Mesenchymal stem cell (in vitro differentiated cells and primary cell): ENCODE data around the gene MRTFA.

Experiments used
- DNase-seq: peaks from one replicate; pipeline ENCODE4 v3.0.0-alpha.2; 2013
- H2AFZ ChIP-seq: one replicate; pipeline ENCODE4 v1.6.1; 2013; ENCODE audit warnings: low read depth, mild to moderate bottlenecking, control low read depth, inconsistent platforms, low read length, moderate library complexity
- H2AK5ac ChIP-seq: 2 replicates; pipeline ENCODE4 v1.6.1; 2013; ENCODE audit warnings: low read length, moderate library complexity, mild to moderate bottlenecking, inconsistent platforms; ENCODE audit not compliant: severe bottlenecking
- H2BK120ac ChIP-seq: one replicate; pipeline ENCODE4 v1.6.1; 2013; ENCODE audit warnings: low read depth, mild to moderate bottlenecking, inconsistent platforms, low read length, moderate library complexity
- H2BK12ac ChIP-seq, 2 experiments: one replicate each; pipeline ENCODE4 v1.6.1; 2013; ENCODE audit warnings: inconsistent platforms in 2 of 2, low read length in 2 of 2, mild to moderate bottlenecking in 2 of 2, moderate library complexity in 2 of 2, control low read depth in 1 of 2
- H2BK15ac ChIP-seq: one replicate; pipeline ENCODE4 v1.6.1; 2013; ENCODE audit warnings: mild to moderate bottlenecking, low read depth, inconsistent platforms; ENCODE audit not compliant: poor library complexity, severe bottlenecking
- H2BK5ac ChIP-seq: 2 replicates; pipeline ENCODE4 v1.6.1; 2013; ENCODE audit warnings: low read depth, mild to moderate bottlenecking, low read length, control low read depth, inconsistent platforms; ENCODE audit not compliant: poor library complexity, severe bottlenecking
- H3K14ac ChIP-seq, 2 experiments: one replicate each; pipeline ENCODE4 v1.6.1; 2013; ENCODE audit warnings: inconsistent platforms in 2 of 2, low read length in 2 of 2, control low read depth in 1 of 2, mild to moderate bottlenecking in 1 of 2, moderate library complexity in 1 of 2
- H3K18ac ChIP-seq, 2 experiments: one replicate each; pipeline ENCODE4 v1.6.1; 2013; ENCODE audit warnings: inconsistent platforms in 2 of 2, low read length in 2 of 2, control low read depth in 1 of 2, low read depth in 1 of 2, mild to moderate bottlenecking in 1 of 2
- H3K23ac ChIP-seq, 2 experiments: one replicate each; pipeline ENCODE4 v1.6.1; 2013; ENCODE audit warnings: inconsistent platforms in 2 of 2, low read length in 2 of 2, mild to moderate bottlenecking in 2 of 2, moderate library complexity in 2 of 2, control low read depth in 1 of 2
- H3K27ac ChIP-seq: 2 replicates; pipeline ENCODE4 v1.5.1; 2013; ENCODE audit warnings: mild to moderate bottlenecking, moderate library complexity, low read length, control low read depth, inconsistent platforms; ENCODE audit not compliant: poor library complexity, severe bottlenecking
- H3K27me3 ChIP-seq, 2 experiments: 2 replicates each; pipeline versions ENCODE4 v1.6.1 to v1.7.0; 2013; ENCODE audit warnings: low read length in 2 of 2, mild to moderate bottlenecking in 2 of 2, moderate library complexity in 2 of 2, control low read depth in 1 of 2, inconsistent platforms in 1 of 2; ENCODE audit not compliant: control insufficient read depth in 1 of 2, insufficient read depth in 1 of 2
- H3K36me3 ChIP-seq, 2 experiments: 2 replicates each; pipeline versions ENCODE4 v1.6.1 to v1.7.0; 2013; ENCODE audit warnings: low read length in 2 of 2, control low read depth in 1 of 2, inconsistent platforms in 1 of 2, low read depth in 1 of 2, mild to moderate bottlenecking in 1 of 2; ENCODE audit not compliant: insufficient read depth in 2 of 2, control insufficient read depth in 1 of 2
- H3K4ac ChIP-seq, 2 experiments: one replicate each; pipeline ENCODE4 v1.6.1; 2013; ENCODE audit warnings: inconsistent platforms in 2 of 2, low read length in 2 of 2, mild to moderate bottlenecking in 2 of 2, moderate library complexity in 2 of 2, control low read depth in 1 of 2, low read depth in 1 of 2
- H3K4me1 ChIP-seq: 2 replicates; pipeline ENCODE4 v1.6.1; 2013; ENCODE audit warnings: low read depth, low read length, control low read depth; ENCODE audit not compliant: control insufficient read depth, insufficient read depth
- H3K4me2 ChIP-seq: 2 replicates; pipeline ENCODE4 v1.6.1; 2013; ENCODE audit warnings: low read length, mild to moderate bottlenecking, inconsistent platforms; ENCODE audit not compliant: poor library complexity, severe bottlenecking
- H3K4me3 ChIP-seq, 2 experiments: 2 replicates each; pipeline versions ENCODE4 v1.5.1 to v1.7.0; 2013; ENCODE audit warnings: low read length in 2 of 2, mild to moderate bottlenecking in 2 of 2, control low read depth in 1 of 2, low read depth in 1 of 2; ENCODE audit not compliant: insufficient read depth in 1 of 2
- H3K79me1 ChIP-seq: replicated peaks from 2 replicates; pipeline ENCODE4 v1.6.1; 2013; ENCODE audit warnings: mild to moderate bottlenecking, control low read depth, low read length, inconsistent platforms; ENCODE audit not compliant: poor library complexity, severe bottlenecking
- H3K9ac ChIP-seq: 2 replicates; pipeline ENCODE4 v1.7.0; 2013; ENCODE audit warnings: mild to moderate bottlenecking, low read length, moderate library complexity
- H3K9me3 ChIP-seq: 2 replicates; pipeline ENCODE4 v1.7.0; 2013; ENCODE audit warnings: mild to moderate bottlenecking, low read length; ENCODE audit not compliant: control insufficient read depth
- H4K8ac ChIP-seq: one replicate; pipeline ENCODE4 v1.6.1; 2013; ENCODE audit warnings: inconsistent platforms, mild to moderate bottlenecking, low read length, moderate library complexity
- H4K91ac ChIP-seq: one replicate; pipeline ENCODE4 v1.6.1; 2013; ENCODE audit warnings: mild to moderate bottlenecking, low read length, inconsistent platforms
- WGBS: methylation state at CpG from one replicate; pipeline ENCODE4 v1.1.7; 2013; ENCODE audit warnings: mixed read lengths; 5-methylcytosine and 5-hydroxymethylcytosine counted together

The MRTFA gene

DNA sequence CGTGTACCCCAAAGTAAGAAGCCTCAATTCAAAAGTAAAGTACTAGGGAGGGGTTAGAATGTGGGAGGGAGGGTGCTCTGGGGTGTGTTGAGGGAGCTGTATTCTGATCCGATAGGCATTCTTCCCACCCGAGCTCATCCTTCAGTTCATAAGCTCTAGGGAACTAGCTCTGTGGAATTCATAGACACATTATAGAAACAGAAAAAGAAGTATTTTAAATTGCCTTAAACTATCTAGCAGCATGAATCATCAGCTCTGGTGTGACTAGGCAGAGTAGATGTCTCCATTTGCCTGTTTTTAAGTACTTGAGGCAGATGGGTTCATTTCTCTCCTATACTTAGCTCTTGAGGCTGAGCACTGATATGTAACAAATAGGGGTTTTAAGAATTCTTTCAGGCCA lies 273.5 kb downstream of the MRTFA start:
- Histone ChIP-seq H3K4me1 (peaks cover 8% of the 10 kb centered on the region), H3K9me3 (no peaks in the 10 kb centered on the region), H2BK5ac (no peak overlapping the region), H3K4me3 (no peak overlapping the region), H3K27me3 (no peaks in the 10 kb centered on the region), H3K18ac (no peak overlapping the region), H3K9ac (peak overlapping the region; percentile 14), H3K4ac (no peak overlapping the region), H3K79me1 (peaks cover 24% of the 10 kb centered on the region), H3K14ac (no peak overlapping the region), H3K4me2 (no peak overlapping the region), H4K91ac (no peak overlapping the region), H2BK15ac (no peak overlapping the region), H2BK12ac (no peak overlapping the region), H3K36me3 (peaks cover 59 to 92% of the 10 kb centered on the region in 2 experiments), H2BK120ac (no peak overlapping the region), H3K27ac (no peak overlapping the region), H2AFZ (no peak overlapping the region), H2AK5ac (no peak overlapping the region), H4K8ac (no peak overlapping the region), H3K23ac (no peak overlapping the region)
- 100% methylated on average over 1 of the region's 3 CpGs for WGBS
- DNase-seq, result peak; percentile 62

DNA sequence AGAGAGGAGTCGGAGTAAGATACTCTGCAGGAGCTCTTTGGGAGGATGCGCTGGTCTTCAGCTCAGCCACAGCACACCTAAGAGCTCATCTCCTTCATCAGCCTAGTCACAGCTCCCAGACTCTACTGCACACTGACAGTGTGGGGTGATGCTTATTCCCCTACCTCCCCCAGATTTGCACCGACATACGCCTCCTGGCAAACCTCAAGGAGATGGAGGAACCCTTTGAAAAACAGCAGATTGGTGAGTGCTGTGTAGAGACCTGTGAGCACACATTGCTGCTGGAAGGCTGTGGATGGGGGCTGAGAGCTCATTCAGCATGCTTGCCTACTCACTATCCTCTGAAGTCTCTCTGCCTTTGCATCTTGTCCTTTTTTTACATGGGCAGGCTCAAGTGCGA lies 275.4 kb downstream of the MRTFA start:
- Histone ChIP-seq H3K4me1 (peaks cover 8% of the 10 kb centered on the region), H3K23ac (no peak overlapping the region), H4K91ac (no peak overlapping the region), H3K27me3 (no peaks in the 10 kb centered on the region), H2AFZ (no peak overlapping the region), H2BK12ac (no peak overlapping the region), H3K27ac (no peak overlapping the region), H2BK120ac (no peak overlapping the region), H2BK15ac (no peak overlapping the region), H3K4me2 (no peak overlapping the region), H3K9me3 (no peaks in the 10 kb centered on the region), H3K79me1 (peaks cover 30% of the 10 kb centered on the region), H2AK5ac (no peak overlapping the region), H4K8ac (no peak overlapping the region), H3K18ac (no peak overlapping the region), H3K36me3 (peaks cover 60 to 90% of the 10 kb centered on the region in 2 experiments), H3K4me3 (no peak overlapping the region), H2BK5ac (no peak overlapping the region), H3K9ac (no peak overlapping the region), H3K4ac (no peak overlapping the region), H3K14ac (no peak overlapping the region)
- DNase-seq, result no peak
- 98% methylated on average over 4 of the region's 5 CpGs for WGBS
